Measurements from ENCODE around the gene TPRKB.

- TF ChIP-seq CTCF (IDR thresholded peaks at IDR 0.05; ENCODE audit: low read depth, low read length, poor library complexity, severe bottlenecking) (no peak), EZH2phosphoT487 (IDR thresholded peaks at IDR 0.05; ENCODE audit: borderline replicate concordance, low read length) (no peak)
Measured at GRCh38 chr2:73780237-73780582, 43.1 kb upstream of the TPRKB start.

Data from DOHH2 (cell line).